Tibial nerve (tissue), 4 donors: ENCODE results near the gene VARS2. TPM values are rescaled to one million over a fixed set of nuclear protein-coding genes. Genes with fewer than 3 reads are reported as not detected.
"Not testable (repeated sequence)": the region's sequence is repeated elsewhere in the genome, so short reads cannot be mapped to it uniquely, and the experiment has no call there.

ENCODE experiments used
- DNase-seq, 2 donors: peaks; one replicate each; pipeline ENCODE4 v3.0.0-alpha.2; 2019; ENCODE audit warnings: low spot score in 2 of 2
- H3K27ac ChIP-seq, 4 donors: fragments of 200-600 bp; sonication (generic) in 3 of 4; one replicate each; pipeline ENCODE4 v1.5.1; 2017 to 2019; ENCODE audit warnings: mild to moderate bottlenecking in 1 of 4
- H3K27me3 ChIP-seq, 2 donors: fragments of 200-600 bp; sonication (generic) in 1 of 2; one replicate each; pipeline versions ENCODE4 v1.5.1 to v1.6.0; 2017 to 2019
- H3K36me3 ChIP-seq, 3 donors: fragments of 200-600 bp; sonication (generic); one replicate each; pipeline ENCODE4 v1.5.1; 2018 to 2019
- H3K4me1 ChIP-seq, 4 donors: fragments of 200-600 bp; sonication (generic) in 3 of 4; one replicate each; pipeline ENCODE4 v1.5.1; 2017 to 2019
- H3K4me3 ChIP-seq, 4 donors: fragments of 200-600 bp; sonication (generic) in 3 of 4; one replicate each; pipeline ENCODE4 v1.5.1; 2017 to 2019; ENCODE audit warnings: mild to moderate bottlenecking in 1 of 4, moderate library complexity in 1 of 4
- H3K9me3 ChIP-seq, 4 donors: fragments of 200-600 bp; sonication (generic) in 3 of 4; one replicate each; pipeline ENCODE4 v1.5.1; 2017 to 2019
- CTCF ChIP-seq, 5 experiments: fragments of 200-600 bp in 3 of 5; fragments of 450-650 bp in 2 of 5; sonication (generic) in 3 of 5; IDR thresholded peaks; one replicate each; pipeline ENCODE4 v1.5.1; 2016 to 2019; ENCODE audit warnings: antibody characterized with exemption in 5 of 5, mild to moderate bottlenecking in 3 of 5, moderate library complexity in 2 of 5
- EP300 ChIP-seq, 2 donors: sonication (generic); formaldehyde crosslinking; IDR thresholded peaks; one replicate each; pipeline ENCODE4 v1.6.1; 2017; ENCODE audit warnings: antibody characterized with exemption in 2 of 2, mild to moderate bottlenecking in 1 of 2
- POLR2A ChIP-seq, 2 donors: fragments of 450-650 bp; IDR thresholded peaks; one replicate each; pipeline ENCODE4 v1.6.1; 2017; ENCODE audit warnings: antibody characterized with exemption in 2 of 2, mild to moderate bottlenecking in 2 of 2, moderate library complexity in 2 of 2
- WGBS, 2 donors: methylation state at CpG; one replicate each; pipeline ENCODE4 v1.1.5; 2018; 5-methylcytosine and 5-hydroxymethylcytosine counted together
- total RNA-seq, 4 donors: library from RNA; depleted of rRNA; stranded (reverse); fragments of >200 nt; gene quantifications; one replicate each; pipeline ENCODE4 v1.1.0, GENCODE V29; 2016

VARS2 gene
- total RNA-seq, 4 donors from 2014 or later = 22.6 to 26.2 (median 24.7) TPM

- TF ChIP-seq POLR2A (IDR thresholded peaks at IDR 0.05) (no peak), CTCF (IDR thresholded peaks at IDR 0.05) (no peak), EP300 (IDR thresholded peaks at IDR 0.05) (no peak)
- peaks cover 0 to 67% (median 21%) of the 10 kb centered on the region in 3 donors for H3K36me3 ChIP-seq
Observed at GRCh38 chr6:30917487-30917886, 3.4 kb downstream of the VARS2 start.

DNA sequence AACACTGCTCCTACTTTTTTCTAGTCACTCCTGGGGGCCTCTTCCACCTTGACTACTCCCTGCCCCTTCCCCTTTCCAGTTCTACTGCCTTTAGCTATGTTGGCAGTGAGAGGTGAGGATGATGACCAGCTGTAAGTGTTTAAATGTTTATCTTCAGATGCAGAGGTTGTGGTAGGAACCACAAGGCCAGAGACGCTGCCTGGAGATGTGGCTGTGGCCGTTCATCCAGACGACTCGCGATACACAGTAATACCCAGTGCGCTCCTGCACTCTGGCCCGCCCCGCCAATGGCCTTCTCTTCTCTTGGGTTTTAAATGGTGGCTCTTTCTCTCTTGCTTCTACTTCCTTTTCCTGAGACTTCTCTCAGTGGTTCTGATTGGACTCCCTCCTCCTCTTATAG, 4.6 kb downstream of the VARS2 start:
- DNase-seq = no peak
- 92 to 94% methylated on average over 8 of the region's 8 CpGs for WGBS, 2 donors
- TF ChIP-seq CTCF (IDR thresholded peaks at IDR 0.05) (no peak), POLR2A (IDR thresholded peaks at IDR 0.05) (no peak), EP300 (IDR thresholded peaks at IDR 0.05) (no peak)
- H3K9me3 ChIP-seq = no peaks in the 10 kb centered on the region
- no peak overlapping the region for H3K4me3 ChIP-seq
- H3K27me3 ChIP-seq = no peaks in the 10 kb centered on the region
- H3K36me3 ChIP-seq = peaks cover 0 to 73% (median 21%) of the 10 kb centered on the region in 3 donors
- H3K4me1 ChIP-seq = peaks cover 0 to 25% (median 12%) of the 10 kb centered on the region in 4 donors
- H3K27ac ChIP-seq = no peak overlapping the region

More at GRCh38 chr6:30917487-30917886, 3.4 kb downstream of the VARS2 start:
- WGBS, 2 donors = 77 to 79% methylated on average over 8 of the region's 8 CpGs
- Histone ChIP-seq H3K9me3 (no peaks in the 10 kb centered on the region), H3K4me3 (no peak overlapping the region), H3K27me3 (no peaks in the 10 kb centered on the region), H3K27ac (no peak overlapping the region), H3K4me1 (peaks cover 0 to 34% (median 12%) of the 10 kb centered on the region in 4 donors)
- no peak for DNase-seq

DNA sequence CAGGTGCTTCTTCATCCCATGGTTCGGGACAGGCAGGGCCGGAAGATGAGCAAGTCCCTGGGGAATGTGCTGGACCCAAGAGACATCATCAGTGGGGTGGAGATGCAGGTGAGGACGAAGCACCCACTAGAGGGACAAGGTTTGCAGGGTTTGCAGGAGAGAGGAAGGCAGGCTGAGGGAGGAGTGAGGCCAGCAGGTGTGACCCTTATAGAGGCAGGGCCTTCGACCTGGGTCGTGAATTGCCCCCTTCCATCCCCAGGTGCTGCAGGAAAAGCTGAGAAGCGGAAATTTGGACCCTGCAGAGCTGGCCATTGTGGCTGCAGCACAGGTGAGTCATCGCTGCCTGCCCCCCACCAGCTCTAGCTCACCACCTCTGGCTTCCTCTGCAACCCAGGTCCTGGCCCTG, 8.4 kb downstream of the VARS2 start:
- Histone ChIP-seq H3K4me3 (no peak overlapping the region), H3K36me3 (peaks cover 0 to 100% (median 18%) of the 10 kb centered on the region in 3 donors), H3K27ac (no peak overlapping the region), H3K9me3 (no peaks in the 10 kb centered on the region), H3K4me1 (peaks cover 0 to 11% (median 0%) of the 10 kb centered on the region in 4 donors), H3K27me3 (no peaks in the 10 kb centered on the region)
- 85 to 90% methylated on average over 6 to 7 of the region's 7 CpGs for WGBS, 2 donors
- no peak for DNase-seq
- TF ChIP-seq EP300 (IDR thresholded peaks at IDR 0.05) = no peak
- TF ChIP-seq CTCF (IDR thresholded peaks at IDR 0.05) = no peak
- TF ChIP-seq POLR2A (IDR thresholded peaks at IDR 0.05) = no peak

DNA sequence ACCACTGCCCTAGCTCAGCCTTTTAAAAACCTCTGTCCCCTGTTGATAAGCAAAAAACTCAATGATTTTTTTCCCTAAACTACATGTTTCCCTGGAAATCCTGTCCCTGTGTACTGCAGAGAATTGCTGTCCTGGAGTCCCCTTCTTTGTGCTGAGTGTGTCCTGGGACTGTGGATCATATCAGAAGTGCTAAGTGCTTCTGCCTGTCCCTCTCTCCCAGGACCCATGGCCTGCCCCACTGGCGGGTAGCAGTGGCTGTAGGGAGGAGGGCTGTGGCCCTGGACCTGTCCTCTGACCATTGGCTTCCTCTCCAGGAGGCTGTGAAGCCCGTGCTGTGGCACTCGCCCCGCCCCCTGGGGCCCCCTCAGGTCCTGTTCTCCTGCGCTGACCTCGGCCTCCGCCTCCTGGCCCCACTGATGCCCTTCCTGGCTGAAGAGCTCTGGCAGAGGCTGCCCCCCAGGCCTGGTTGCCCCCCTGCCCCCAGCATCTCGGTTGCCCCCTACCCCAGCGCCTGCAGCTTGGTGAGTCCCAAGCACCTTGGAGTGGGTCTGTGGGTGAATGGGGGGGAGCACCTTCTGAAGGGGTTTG, 10.1 kb downstream of the VARS2 start:
- peaks cover 0 to 100% (median 14%) of the 10 kb centered on the region in 3 donors for H3K36me3 ChIP-seq
- not testable (repeated sequence) for H3K4me3 ChIP-seq, H3K27ac ChIP-seq, H3K27me3 ChIP-seq, DNase-seq
- 70 to 75% methylated on average over 8 to 9 of the region's 9 CpGs for WGBS, 2 donors
- H3K4me1 ChIP-seq = peaks cover 0 to 11% (median 0%) of the 10 kb centered on the region in 4 donors
- peaks cover 0 to 11% (median 0%) of the 10 kb centered on the region in 4 donors for H3K9me3 ChIP-seq

DNA sequence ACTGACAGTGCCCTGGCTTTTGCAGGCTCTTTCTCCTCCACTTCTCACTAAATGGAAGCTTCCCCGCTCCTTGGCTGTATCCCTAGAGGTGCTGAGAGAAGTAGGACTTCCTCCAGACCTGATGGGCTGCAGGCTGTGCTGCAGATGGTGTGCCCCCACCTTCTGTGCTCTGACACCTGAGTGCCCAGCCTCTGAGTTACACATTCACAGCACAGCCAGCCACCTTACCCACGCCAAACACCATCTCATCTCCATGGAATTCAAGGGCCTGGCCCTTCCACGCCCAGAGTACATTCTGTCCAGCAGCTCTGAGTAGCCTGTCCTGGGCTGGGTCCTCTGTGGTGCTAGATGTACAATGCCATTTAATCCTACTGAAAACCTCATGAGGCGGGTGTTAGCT, 12.6 kb downstream of the VARS2 start:
- Histone ChIP-seq H3K27me3 (no peaks in the 10 kb centered on the region), H3K4me1 (peaks cover 0 to 11% (median 0%) of the 10 kb centered on the region in 4 donors), H3K4me3 (no peak overlapping the region), H3K27ac (peak overlapping the region; percentile 23 to 84 (median 42)), H3K36me3 (peaks cover 0 to 75% (median 3%) of the 10 kb centered on the region in 3 donors), H3K9me3 (peaks cover 0 to 12% (median 0%) of the 10 kb centered on the region in 4 donors)
- DNase-seq = peak in 1 of 2 donors; percentile 30
- WGBS, 2 donors = 76 to 90% methylated on average over 4 of the region's 4 CpGs
- TF ChIP-seq CTCF (IDR thresholded peaks at IDR 0.05) (no peak), EP300 (IDR thresholded peaks at IDR 0.05) (peak in 1 of 2 donors; percentile 51), POLR2A (IDR thresholded peaks at IDR 0.05) (peak in 1 of 2 donors; percentile 17)

- 95% methylated on average over 3 of the region's 3 CpGs for WGBS, 2 donors
- DNase-seq, H3K27me3 ChIP-seq, H3K4me3 ChIP-seq: not testable (repeated sequence)
- H3K36me3 ChIP-seq = peaks cover 0 to 70% (median 0%) of the 10 kb centered on the region in 3 donors
- H3K4me1 ChIP-seq = peaks cover 0 to 11% (median 0%) of the 10 kb centered on the region in 4 donors
- peaks cover 0 to 12% (median 0%) of the 10 kb centered on the region in 4 donors for H3K9me3 ChIP-seq
- peak overlapping the region; percentile 23 to 84 (median 40) for H3K27ac ChIP-seq
Observed at GRCh38 chr6:30927080-30927479, 13.0 kb downstream of the VARS2 start.
